Caco-2 (cell line): Measurements from ENCODE around the gene DDX39A. TPM values are rescaled to one million over a fixed set of nuclear protein-coding genes. Genes with fewer than 3 reads are reported as not detected.
A peak's percentile ranks its signal among the peaks of the same experiment; 100 is the strongest.

Source experiments
- BruUV-seq: library from RNA; stranded (reverse); fragments of 400-500 nt; replicated peaks from 2 replicates; lab custom pipeline; 2021; lab: Mats Ljungman, UMichigan
- CTCF ChIA-PET: fragments of 300-600 bp; sonication (Branson Sonifier 250); formaldehyde crosslinking; loops from one replicate; lab custom pipeline; 2022; ENCODE audit warnings: antibody characterized with exemption; lab: Charles Lee
- POLR2A ChIA-PET: fragments of 300-600 bp; sonication (Branson Sonifier 250); formaldehyde crosslinking; loops from one replicate; lab custom pipeline; 2022; ENCODE audit warnings: antibody characterized with exemption; lab: Charles Lee
- DNase-seq, 2 experiments: peaks; one replicate each; pipeline versions ENCODE4 v3.0.0 to v3.0.0-alpha.2; 2020 to 2022
- H3K27me3 ChIP-seq: replicated peaks from 2 replicates; pipeline ENCODE4 v1.6.0; 2011; ENCODE audit warnings: low read length; ENCODE audit not compliant: control insufficient read depth, insufficient read depth
- H3K36me3 ChIP-seq: 2 replicates; pipeline ENCODE4 v1.5.1; 2011; ENCODE audit warnings: low read length; ENCODE audit not compliant: control insufficient read depth, insufficient read depth
- H3K4me1 ChIP-seq: fragments of 250-450 bp; sonication (Bioruptor Pico); 2 replicates; pipeline ENCODE4 v1.5.1; 2020; ENCODE audit warnings: mild to moderate bottlenecking
- H3K4me3 ChIP-seq: 2 replicates; pipeline ENCODE4 v1.5.1; 2011; ENCODE audit warnings: low read depth, mild to moderate bottlenecking, control low read depth, low read length
- H3K9me3 ChIP-seq: fragments of 250-450 bp; sonication (Bioruptor Pico); 2 replicates; pipeline ENCODE4 v1.5.1; 2020; ENCODE audit warnings: mild to moderate bottlenecking, moderate library complexity
- H3K27ac Mint-ChIP-seq: one replicate; pipeline ENCODE4 v1.8.0; 2022; ENCODE audit warnings: mixed read lengths; ENCODE audit not compliant: unreplicated experiment
- H3K27me3 Mint-ChIP-seq: one replicate; pipeline ENCODE4 v1.8.0; 2022; ENCODE audit warnings: mixed read lengths; ENCODE audit not compliant: insufficient read depth, unreplicated experiment
- H3K36me3 Mint-ChIP-seq: one replicate; pipeline ENCODE4 v1.8.0; 2022; ENCODE audit warnings: mild to moderate bottlenecking, mixed read lengths; ENCODE audit not compliant: insufficient read depth, unreplicated experiment
- H3K4me1 Mint-ChIP-seq: one replicate; pipeline ENCODE4 v1.8.0; 2022; ENCODE audit warnings: low read depth, mixed read lengths; ENCODE audit not compliant: unreplicated experiment
- H3K4me3 Mint-ChIP-seq: one replicate; pipeline ENCODE4 v1.8.0; 2022; ENCODE audit warnings: mild to moderate bottlenecking, moderate library complexity, mixed read lengths; ENCODE audit not compliant: unreplicated experiment
- H3K9me3 Mint-ChIP-seq: one replicate; pipeline ENCODE4 v1.8.0; 2022; ENCODE audit warnings: mixed read lengths; ENCODE audit not compliant: unreplicated experiment
- CTCF ChIP-seq, 2 experiments: fragments of 200-600 bp in 1 of 2; IDR thresholded peaks; 1 replicate in 1 of 2; 2 replicates in 1 of 2; pipeline versions ENCODE4 v1.5.1 to v1.8.0; 2011 to 2022; ENCODE audit warnings: antibody characterized with exemption in 1 of 2, control low read depth in 1 of 2, inconsistent platforms in 1 of 2, low read depth in 1 of 2, low read length in 1 of 2, mild to moderate bottlenecking in 1 of 2, moderate library complexity in 1 of 2; ENCODE audit not compliant: insufficient read depth in 1 of 2, severe bottlenecking in 1 of 2, unreplicated experiment in 1 of 2
- intact Hi-C: fragments of 100-400 bp; cut with micrococcal nuclease; formaldehyde crosslinking; loops from one replicate; pipeline ENCODE4 v1.10.0; 2022; ENCODE audit not compliant: unreplicated experiment
- total RNA-seq: library from RNA; stranded (reverse); gene quantifications from 2 replicates; pipeline ENCODE4 v1.2.3, GENCODE V29; 2022

Gene DDX39A
- total RNA-seq, 1 experiment from 2014 or later, result 118 TPM

- BruUV-seq, result no TSS peak
- H3K4me1 Mint-ChIP-seq, result no peaks in the 10 kb centered on the region
- ChIA-PET CTCF (no interaction called here), POLR2A (no interaction called here)
- no peak overlapping the region for H3K27ac Mint-ChIP-seq
- H3K36me3 Mint-ChIP-seq, result peaks cover 29% of the 10 kb centered on the region
- H3K27me3 Mint-ChIP-seq, result no peaks in the 10 kb centered on the region
- no peaks in the 10 kb centered on the region for H3K9me3 Mint-ChIP-seq
- H3K9me3 ChIP-seq, result no peaks in the 10 kb centered on the region
- DNase-seq, result no peak
- TF ChIP-seq CTCF (IDR thresholded peaks at IDR 0.05; ENCODE audit: insufficient read depth in 1 of 2, low read depth in 1 of 2, low read length in 1 of 2, severe bottlenecking in 1 of 2, unreplicated experiment in 1 of 2), result no peak
- no peaks in the 10 kb centered on the region for H3K27me3 ChIP-seq
- no peak overlapping the region for H3K4me3 ChIP-seq
- intact Hi-C loops, result no loop called here
- peaks cover 2% of the 10 kb centered on the region for H3K36me3 ChIP-seq
- no peaks in the 10 kb centered on the region for H3K4me1 ChIP-seq
- H3K4me3 Mint-ChIP-seq, result no peak overlapping the region
These were observed 31.7 kb upstream of the DDX39A start for GRCh38 chr19:14450876-14451275.

- H3K4me1 Mint-ChIP-seq, result no peaks in the 10 kb centered on the region
- ChIA-PET POLR2A (no interaction called here), CTCF (no interaction called here)
- Histone ChIP-seq H3K27me3 (no peaks in the 10 kb centered on the region), H3K9me3 (no peaks in the 10 kb centered on the region), H3K4me1 (no peaks in the 10 kb centered on the region), H3K4me3 (no peak overlapping the region), H3K36me3 (peaks cover 2% of the 10 kb centered on the region)
- no peaks in the 10 kb centered on the region for H3K9me3 Mint-ChIP-seq
- no peaks in the 10 kb centered on the region for H3K27me3 Mint-ChIP-seq
- no peak for TF ChIP-seq CTCF (IDR thresholded peaks at IDR 0.05; ENCODE audit: insufficient read depth in 1 of 2, low read depth in 1 of 2, low read length in 1 of 2, severe bottlenecking in 1 of 2, unreplicated experiment in 1 of 2)
- BruUV-seq, result no TSS peak
- no peak overlapping the region for H3K27ac Mint-ChIP-seq
- peak; percentile 71 to 81 for DNase-seq
- peaks cover 29% of the 10 kb centered on the region for H3K36me3 Mint-ChIP-seq
- H3K4me3 Mint-ChIP-seq, result no peak overlapping the region
- intact Hi-C loops, result no loop called here
These were observed 31.2 kb upstream of the DDX39A start for GRCh38 chr19:14450168-14450874.

- H3K4me1 ChIP-seq, result no peaks in the 10 kb centered on the region
- POLR2A ChIA-PET, result no interaction called here
- Mint-ChIP-seq H3K9me3 (no peaks in the 10 kb centered on the region), H3K4me3 (no peak overlapping the region), H3K4me1 (no peaks in the 10 kb centered on the region), H3K27me3 (no peaks in the 10 kb centered on the region), H3K36me3 (peaks cover 34% of the 10 kb centered on the region), H3K27ac (no peak overlapping the region)
- intact Hi-C loops, result no loop called here
- H3K36me3 ChIP-seq, result peaks cover 3% of the 10 kb centered on the region
- TF ChIP-seq CTCF (IDR thresholded peaks at IDR 0.05; ENCODE audit: insufficient read depth in 1 of 2, low read depth in 1 of 2, low read length in 1 of 2, severe bottlenecking in 1 of 2, unreplicated experiment in 1 of 2), result no peak
- H3K27me3 ChIP-seq, result no peaks in the 10 kb centered on the region
- DNase-seq, result no peak
- no peaks in the 10 kb centered on the region for H3K9me3 ChIP-seq
- BruUV-seq, result no TSS peak
- H3K4me3 ChIP-seq, result no peak overlapping the region
- CTCF ChIA-PET, result no interaction called here
These were observed 30.2 kb upstream of the DDX39A start for GRCh38 chr19:14449321-14449720.
